ACHN (cell line): ENCODE measurements around the gene CTIF.

Experiments
- DNase-seq: peaks from one replicate; pipeline ENCODE4 v3.0.0-alpha.2; 2015
- in situ Hi-C: cut with HindIII; loops from 2 replicates; pipeline ENCODE4 v1.10.0; 2017; ENCODE audit warnings: low sequenced_read_pairs, low pct_ligation_motif_present, low pct_unique_long_range_greater_than_20kb

The CTIF gene

GRCh38 chr18:48757906-48758305 is 219.1 kb downstream of the CTIF start:
- DNase-seq: no peak
- in situ Hi-C loops: no loop called here

- in situ Hi-C loops: no loop called here
- DNase-seq: no peak
Measured at GRCh38 chr18:48761582-48761981, 222.8 kb downstream of the CTIF start.

- DNase-seq: no peak
- in situ Hi-C loops: no loop called here
Measured at GRCh38 chr18:48762022-48762421, 223.2 kb downstream of the CTIF start.

- in situ Hi-C loops: no loop called here
- no peak for DNase-seq
Measured at GRCh38 chr18:48762836-48763718, 224.2 kb downstream of the CTIF start.

- DNase-seq: no peak
- in situ Hi-C loops: no loop called here
Measured at GRCh38 chr18:48763719-48764100, 224.9 kb downstream of the CTIF start.

- in situ Hi-C loops: no loop called here
- DNase-seq: no peak
Measured at GRCh38 chr18:48765053-48765452, 226.2 kb downstream of the CTIF start.

- in situ Hi-C loops: no loop called here
- DNase-seq: no peak
Measured at GRCh38 chr18:48766026-48766425, 227.2 kb downstream of the CTIF start.

GRCh38 chr18:48766487-48766886 is 227.7 kb downstream of the CTIF start:
- no peak for DNase-seq
- in situ Hi-C loops: no loop called here

GRCh38 chr18:48767090-48767690 is 228.4 kb downstream of the CTIF start:
- in situ Hi-C loops: no loop called here
- no peak for DNase-seq

GRCh38 chr18:48769006-48769636 is 230.3 kb downstream of the CTIF start:
- in situ Hi-C loops: no loop called here
- DNase-seq: no peak

- in situ Hi-C loops: no loop called here
- no peak for DNase-seq
Measured at GRCh38 chr18:48770243-48770642, 231.4 kb downstream of the CTIF start.

- no peak for DNase-seq
Measured at GRCh38 chr18:48771641-48772375, 233.0 kb downstream of the CTIF start.

GRCh38 chr18:48772457-48772856 is 233.6 kb downstream of the CTIF start:
- in situ Hi-C loops: no loop called here
- DNase-seq: no peak

More at GRCh38 chr18:48771641-48772375, 233.0 kb downstream of the CTIF start:
- in situ Hi-C loops: no loop called here

GRCh38 chr18:48773821-48774220 is 235.0 kb downstream of the CTIF start:
- in situ Hi-C loops: no loop called here
- DNase-seq: no peak

GRCh38 chr18:48774941-48775340 is 236.1 kb downstream of the CTIF start:
- in situ Hi-C loops: no loop called here
- DNase-seq: no peak

GRCh38 chr18:48775372-48776155 is 236.7 kb downstream of the CTIF start:
- no peak for DNase-seq
- in situ Hi-C loops: no loop called here

GRCh38 chr18:48776156-48776555 is 237.3 kb downstream of the CTIF start:
- no peak for DNase-seq
- in situ Hi-C loops: no loop called here

- no peak for DNase-seq
- in situ Hi-C loops: no loop called here
Measured at GRCh38 chr18:48776641-48777025, 237.8 kb downstream of the CTIF start.
